GM19397 (cell line): ENCODE measurements around the gene GINS2.

Source experiments
- ATAC-seq: cut with Tn5 transposase; IDR thresholded peaks from one replicate; pipeline ENCODE4 v1.9.1; 2021; ENCODE audit warnings: mild to moderate bottlenecking, moderate library complexity; ENCODE audit not compliant: unreplicated experiment

Gene GINS2

GRCh38 chr16:85716680-85717038 lies 27.9 kb upstream of the GINS2 start:
- ATAC-seq: no peak

- ATAC-seq: no peak
These were observed 27.4 kb upstream of the GINS2 start for GRCh38 chr16:85716022-85716679.

- no peak for ATAC-seq
These were observed 26.6 kb upstream of the GINS2 start for GRCh38 chr16:85715169-85716021.

- no peak for ATAC-seq
These were observed 24.0 kb upstream of the GINS2 start for GRCh38 chr16:85712801-85713200.

- ATAC-seq: no peak
These were observed 23.3 kb upstream of the GINS2 start for GRCh38 chr16:85711982-85712587.

- no peak for ATAC-seq
These were observed 22.0 kb upstream of the GINS2 start for GRCh38 chr16:85710732-85711131.

GRCh38 chr16:85709766-85710585 lies 21.2 kb upstream of the GINS2 start:
- no peak for ATAC-seq

GRCh38 chr16:85708338-85708737 lies 19.6 kb upstream of the GINS2 start:
- no peak for ATAC-seq

- ATAC-seq: no peak
These were observed 18.9 kb upstream of the GINS2 start for GRCh38 chr16:85707528-85708095.

- no peak for ATAC-seq
These were observed 17.8 kb upstream of the GINS2 start for GRCh38 chr16:85706449-85707034.

- ATAC-seq: no peak
These were observed 16.4 kb upstream of the GINS2 start for GRCh38 chr16:85704900-85705846.

- ATAC-seq: no peak
These were observed 15.3 kb upstream of the GINS2 start for GRCh38 chr16:85704011-85704410.

- ATAC-seq: no peak
These were observed 10.9 kb upstream of the GINS2 start for GRCh38 chr16:85699628-85700027.

GRCh38 chr16:85698935-85699558 lies 10.3 kb upstream of the GINS2 start:
- ATAC-seq: no peak

GRCh38 chr16:85698459-85698891 lies 9.7 kb upstream of the GINS2 start:
- no peak for ATAC-seq

GRCh38 chr16:85697431-85697830 lies 8.7 kb upstream of the GINS2 start:
- ATAC-seq: no peak

- ATAC-seq: no peak
These were observed 8.0 kb upstream of the GINS2 start for GRCh38 chr16:85696781-85697180.

- ATAC-seq: no peak
These were observed 6.7 kb upstream of the GINS2 start for GRCh38 chr16:85695196-85696128.
